ENCODE results near the gene PABPN1L. TPM values are rescaled to one million over a fixed set of nuclear protein-coding genes. Genes with fewer than 3 reads are reported as not detected.

Gene PABPN1L
- total RNA-seq, 1 experiment from 2014 or later = not detected

GRCh38 chr16:88861359-88861758 is 5.1 kb downstream of the PABPN1L start:
- Mint-ChIP-seq H3K9me3 (no peaks in the 10 kb centered on the region; a peak in 1 of 5 replicates), H3K27me3 (ENCODE audit: low read depth) (no peaks in the 10 kb centered on the region), H3K4me3 (no peak overlapping the region), H3K36me3 (ENCODE audit: insufficient read depth in 1 of 3, low read depth in 3 of 3) (peaks cover 19 to 29% (median 22%) of the 10 kb centered on the region in 3 experiments), H3K4me1 (peaks cover 4 to 6% of the 10 kb centered on the region in 2 experiments), H3K27ac (no peak overlapping the region)
- H2BK20ac ChIP-seq (ENCODE audit: low read depth, low read length, poor library complexity, severe bottlenecking) = no peak overlapping the region
- no peak overlapping the region for H3K14ac ChIP-seq (ENCODE audit: insufficient read depth, low read length)
- no peak overlapping the region for H2BK15ac ChIP-seq (ENCODE audit: low read depth, low read length)
- H4K8ac ChIP-seq (replicated peaks; ENCODE audit: insufficient read length, low read depth, low read length) = no peak overlapping the region
- H3K27ac ChIP-seq (ENCODE audit: insufficient read length, low read depth, low read length) = no peak overlapping the region
- H4K91ac ChIP-seq (ENCODE audit: insufficient read length, low read depth, low read length) = no peak overlapping the region
- no peak overlapping the region for H2BK120ac ChIP-seq (ENCODE audit: low read depth, low read length, poor library complexity, severe bottlenecking)
- H3T11ph ChIP-seq (ENCODE audit: low read length) = no peak overlapping the region
- no peak for DNase-seq
- H2BK5ac ChIP-seq (ENCODE audit: insufficient read length, low read length) = no peak overlapping the region
- H2AFZ ChIP-seq (ENCODE audit: low read length) = no peak overlapping the region
- no peak overlapping the region for H3K18ac ChIP-seq (ENCODE audit: insufficient read length, low read depth, low read length)
- no peak overlapping the region for H3K9ac ChIP-seq (ENCODE audit: extremely low read depth, insufficient read length, low read length)
- no peaks in the 10 kb centered on the region for H3K27me3 ChIP-seq (ENCODE audit: insufficient read depth, low read length)
- no peak overlapping the region for H3K56ac ChIP-seq (ENCODE audit: insufficient read length, low read depth, low read length)
- no peaks in the 10 kb centered on the region for H4K20me1 ChIP-seq (ENCODE audit: control insufficient read depth, insufficient read depth, insufficient read length)
- H3K79me1 ChIP-seq (ENCODE audit: insufficient read depth, low read depth, low read length, poor library complexity, severe bottlenecking) = no peaks in the 10 kb centered on the region
- H2BK12ac ChIP-seq (ENCODE audit: insufficient read length, low read depth, low read length) = no peak overlapping the region
- no peak overlapping the region for H3K23ac ChIP-seq (ENCODE audit: insufficient read length, low read depth, low read length)
- H3K4me1 ChIP-seq (ENCODE audit: insufficient read depth, low read length) = no peaks in the 10 kb centered on the region
- H3K9me3 ChIP-seq (ENCODE audit: control insufficient read depth, low read depth, low read length) = no peaks in the 10 kb centered on the region
- no peak for TF ChIP-seq CTCF (conservative IDR thresholded peaks at IDR 0.05)
- H3K4me2 ChIP-seq (ENCODE audit: insufficient read depth, insufficient read length, low read length) = no peak overlapping the region
- peaks cover 5% of the 10 kb centered on the region for H3K23me2 ChIP-seq (ENCODE audit: insufficient read length, low read depth, low read length, poor library complexity, severe bottlenecking)
- no peak overlapping the region for H3K4ac ChIP-seq (ENCODE audit: low read depth, low read length)
- WGBS (ENCODE audit: extremely low coverage, insufficient read length, low lambda C conversion rate) = no CpG with 5 or more reads among the region's 19 CpGs
- H2AK5ac ChIP-seq (ENCODE audit: insufficient read length, low read length) = no peak overlapping the region
- no peaks in the 10 kb centered on the region for H3K79me2 ChIP-seq (ENCODE audit: insufficient read depth, low read length)
- H4K5ac ChIP-seq (ENCODE audit: insufficient read length, low read depth, low read length) = no peak overlapping the region
